T-helper 2 cell treated with Interferon-gamma antibody and Interleukin-4, amounts not matched to agents 5 μg/mL and 100 μg/mL, for 36 hours (primary cell): ENCODE data around the gene NUDT1.

Source experiments
- DNase-seq: peaks from one replicate; pipeline ENCODE4 v3.0.0; 2021; ENCODE audit warnings: low spot score
- H3K27ac Mint-ChIP-seq: one replicate; pipeline ENCODE4 v1.8.0; 2021; ENCODE audit warnings: mild to moderate bottlenecking, mixed read lengths
- H3K27me3 Mint-ChIP-seq: one replicate; pipeline ENCODE4 v1.8.0; 2021; ENCODE audit warnings: low read depth, mixed read lengths
- H3K36me3 Mint-ChIP-seq: one replicate; pipeline ENCODE4 v1.8.0; 2021; ENCODE audit warnings: low read depth, mixed read lengths
- H3K4me1 Mint-ChIP-seq: one replicate; pipeline ENCODE4 v1.8.0; 2021; ENCODE audit warnings: low read depth, mixed read lengths
- H3K4me3 Mint-ChIP-seq: one replicate; pipeline ENCODE4 v1.8.0; 2022; ENCODE audit warnings: mild to moderate bottlenecking, moderate library complexity, mixed read lengths
- H3K9me3 Mint-ChIP-seq: one replicate; pipeline ENCODE4 v1.8.0; 2021; ENCODE audit warnings: mixed read lengths

Gene NUDT1

GRCh38 chr7:2242541-2243429 lies 759 bp downstream of the NUDT1 start:
- Mint-ChIP-seq H3K4me3 (peak overlapping the region; percentile 93), H3K27ac (peak overlapping the region; percentile 91), H3K9me3 (no peaks in the 10 kb centered on the region), H3K27me3 (no peaks in the 10 kb centered on the region), H3K36me3 (peaks cover 17% of the 10 kb centered on the region), H3K4me1 (peaks cover 11% of the 10 kb centered on the region)
- peak; percentile 7 for DNase-seq

DNA sequence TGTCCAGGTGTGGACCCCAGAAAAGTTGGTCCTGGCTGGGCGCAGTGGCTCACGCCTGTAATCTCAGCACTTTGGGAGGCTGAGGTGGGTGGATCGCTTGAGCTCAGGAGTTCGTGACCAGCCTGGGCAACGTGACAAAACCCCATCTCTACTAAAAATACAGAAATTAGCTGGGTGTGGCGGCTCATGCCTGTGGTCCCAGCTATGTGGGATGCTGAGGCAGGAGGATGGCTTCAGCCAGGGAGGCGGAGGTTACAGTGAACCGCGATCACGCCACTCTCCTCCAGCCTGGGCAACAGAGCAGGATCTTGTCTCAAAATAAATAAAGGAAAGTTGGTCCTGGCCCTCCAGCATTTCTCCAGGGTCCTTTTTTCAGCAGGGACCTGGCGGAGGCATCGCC lies 1.4 kb downstream of the NUDT1 start:
- Mint-ChIP-seq H3K4me1 (peaks cover 14% of the 10 kb centered on the region), H3K9me3 (no peaks in the 10 kb centered on the region), H3K27me3 (no peaks in the 10 kb centered on the region), H3K36me3 (peaks cover 15% of the 10 kb centered on the region), H3K4me3 (peak overlapping the region; percentile 93), H3K27ac (no peak overlapping the region)
- no peak for DNase-seq

DNA sequence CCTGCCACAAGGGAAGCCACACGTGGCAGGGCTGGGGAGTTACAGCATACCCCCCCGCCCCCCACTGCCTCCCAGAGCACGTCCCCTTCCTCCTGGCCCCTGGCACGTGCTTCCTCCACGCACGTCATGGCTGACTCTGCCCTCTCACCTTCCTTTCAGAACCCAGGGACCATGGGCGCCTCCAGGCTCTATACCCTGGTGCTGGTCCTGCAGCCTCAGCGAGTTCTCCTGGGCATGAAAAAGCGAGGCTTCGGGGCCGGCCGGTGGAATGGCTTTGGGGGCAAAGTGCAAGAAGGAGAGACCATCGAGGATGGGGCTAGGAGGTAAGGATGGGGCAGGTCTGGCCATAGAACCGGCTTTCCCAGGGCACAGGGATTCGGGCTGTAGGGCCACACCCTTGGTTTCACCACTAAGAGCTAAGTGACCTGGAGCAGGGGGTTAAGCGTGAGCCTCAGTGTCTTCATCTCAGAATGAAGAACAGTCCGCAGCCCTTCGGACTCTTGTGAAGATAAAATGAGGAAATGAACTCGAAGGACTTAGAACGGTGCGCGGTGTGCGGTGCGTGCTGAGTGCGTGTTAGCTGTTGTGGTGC lies 2.5 kb downstream of the NUDT1 start:
- H3K9me3 Mint-ChIP-seq, result no peaks in the 10 kb centered on the region
- peaks cover 15% of the 10 kb centered on the region for H3K36me3 Mint-ChIP-seq
- no peak for DNase-seq
- no peak overlapping the region for H3K4me3 Mint-ChIP-seq
- H3K27me3 Mint-ChIP-seq, result no peaks in the 10 kb centered on the region
- peaks cover 24% of the 10 kb centered on the region for H3K4me1 Mint-ChIP-seq
- no peak overlapping the region for H3K27ac Mint-ChIP-seq

- Mint-ChIP-seq H3K27ac (peak overlapping the region; percentile 15), H3K27me3 (no peaks in the 10 kb centered on the region), H3K9me3 (no peaks in the 10 kb centered on the region), H3K4me3 (no peak overlapping the region), H3K36me3 (peaks cover 13% of the 10 kb centered on the region), H3K4me1 (peaks cover 25% of the 10 kb centered on the region)
- no peak for DNase-seq
These were observed 4.1 kb downstream of the NUDT1 start for GRCh38 chr7:2245883-2246675.

DNA sequence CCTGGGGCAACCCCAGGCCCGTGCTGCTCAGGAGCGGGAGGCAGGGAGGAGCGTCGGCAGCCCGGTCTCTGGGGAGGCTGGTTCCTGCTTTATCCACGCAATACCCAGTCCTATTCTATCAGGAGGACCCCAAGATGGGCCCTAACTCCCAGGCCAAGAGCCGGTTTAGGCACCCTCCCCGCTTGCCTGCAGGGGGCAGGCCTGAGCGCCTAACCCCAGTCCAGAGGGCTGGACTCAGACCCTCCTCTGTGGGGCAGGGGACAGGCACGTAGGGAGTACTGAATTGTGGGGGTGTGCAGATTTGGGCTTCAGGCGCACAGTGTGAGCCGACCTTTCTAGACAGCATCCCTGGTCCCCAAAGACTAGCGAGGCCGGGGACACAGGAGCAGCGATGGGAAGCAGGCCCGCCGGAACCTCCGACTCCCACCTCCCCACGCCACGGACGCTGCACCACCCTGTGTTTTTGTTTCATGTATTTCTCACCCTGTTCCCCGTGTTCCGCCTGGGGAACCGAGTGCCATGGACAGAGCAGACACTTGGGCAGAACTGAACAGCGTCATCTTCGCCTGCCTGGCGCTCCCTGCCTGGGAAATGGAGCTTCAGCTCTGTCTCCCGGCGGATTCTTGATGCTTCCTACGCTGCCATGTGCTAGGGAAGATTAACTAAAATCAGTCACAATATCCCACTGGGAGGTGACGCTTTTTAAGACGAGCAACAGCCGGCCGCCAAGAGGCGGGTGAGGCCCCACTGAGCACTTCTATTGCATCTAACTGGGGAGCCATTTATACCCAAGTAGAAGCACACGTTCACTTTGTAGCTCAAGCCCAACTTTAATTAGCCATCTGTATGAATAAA lies 5.3 kb downstream of the NUDT1 start:
- no peak overlapping the region for H3K4me3 Mint-ChIP-seq
- DNase-seq, result no peak
- H3K27ac Mint-ChIP-seq, result no peak overlapping the region
- H3K36me3 Mint-ChIP-seq, result peaks cover 13% of the 10 kb centered on the region
- H3K4me1 Mint-ChIP-seq, result peaks cover 25% of the 10 kb centered on the region
- H3K9me3 Mint-ChIP-seq, result no peaks in the 10 kb centered on the region
- no peaks in the 10 kb centered on the region for H3K27me3 Mint-ChIP-seq

GRCh38 chr7:2248984-2249694 lies 7.1 kb downstream of the NUDT1 start:
- no peaks in the 10 kb centered on the region for H3K27me3 Mint-ChIP-seq
- peaks cover 22% of the 10 kb centered on the region for H3K4me1 Mint-ChIP-seq
- H3K4me3 Mint-ChIP-seq, result peak overlapping the region; percentile 80
- H3K27ac Mint-ChIP-seq, result peak overlapping the region; percentile 53
- H3K36me3 Mint-ChIP-seq, result peaks cover 13% of the 10 kb centered on the region
- H3K9me3 Mint-ChIP-seq, result no peaks in the 10 kb centered on the region
- DNase-seq, result peak; percentile 47

DNA sequence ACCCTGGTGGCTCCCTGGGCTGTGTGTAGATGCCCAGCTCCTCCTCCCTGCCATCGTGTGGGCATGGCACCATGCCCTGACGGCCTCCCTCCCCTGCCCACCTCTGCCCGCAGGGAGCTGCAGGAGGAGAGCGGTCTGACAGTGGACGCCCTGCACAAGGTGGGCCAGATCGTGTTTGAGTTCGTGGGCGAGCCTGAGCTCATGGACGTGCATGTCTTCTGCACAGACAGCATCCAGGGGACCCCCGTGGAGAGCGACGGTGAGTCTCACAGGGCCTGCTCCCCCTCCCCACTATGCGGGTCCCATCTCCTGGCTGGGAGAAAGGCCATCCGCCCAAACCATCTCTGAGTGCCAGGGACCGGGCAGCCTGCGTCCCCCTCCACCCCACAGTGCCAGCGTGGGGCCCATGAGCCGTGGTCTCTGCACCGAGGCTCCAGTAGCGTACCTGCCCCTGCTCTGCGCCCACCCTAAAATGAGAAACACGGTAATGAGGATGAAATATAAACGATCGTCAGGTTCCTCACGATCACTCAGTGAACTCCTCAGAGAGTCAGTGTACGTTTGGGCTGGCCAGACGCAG lies 7.8 kb downstream of the NUDT1 start:
- no peak overlapping the region for H3K27ac Mint-ChIP-seq
- H3K9me3 Mint-ChIP-seq, result no peaks in the 10 kb centered on the region
- H3K27me3 Mint-ChIP-seq, result no peaks in the 10 kb centered on the region
- H3K4me3 Mint-ChIP-seq, result no peak overlapping the region
- DNase-seq, result no peak
- peaks cover 22% of the 10 kb centered on the region for H3K4me1 Mint-ChIP-seq
- H3K36me3 Mint-ChIP-seq, result peaks cover 15% of the 10 kb centered on the region

DNA sequence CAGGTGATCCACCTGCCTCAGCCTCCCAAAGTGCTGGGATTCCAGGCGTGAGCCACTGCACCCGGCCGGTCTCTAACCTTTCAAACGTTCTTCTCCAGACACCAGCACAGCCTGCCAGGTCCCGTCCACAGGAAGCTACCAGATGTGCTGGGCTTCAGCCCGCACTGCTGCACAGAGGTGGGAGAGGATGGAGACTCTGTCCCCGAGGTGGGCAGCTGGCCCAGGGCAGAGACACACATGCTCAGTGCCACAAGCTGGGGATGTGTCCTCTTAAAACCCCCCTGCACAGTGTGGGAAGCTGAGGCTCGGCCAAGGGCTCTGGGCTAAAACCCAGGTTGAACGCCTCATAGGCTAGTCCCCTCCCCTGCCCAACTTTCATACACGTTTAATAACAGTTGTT lies 9.4 kb downstream of the NUDT1 start:
- peaks cover 16% of the 10 kb centered on the region for H3K4me1 Mint-ChIP-seq
- no peak overlapping the region for H3K4me3 Mint-ChIP-seq
- H3K36me3 Mint-ChIP-seq, result peaks cover 10% of the 10 kb centered on the region
- H3K27me3 Mint-ChIP-seq, result no peaks in the 10 kb centered on the region
- no peaks in the 10 kb centered on the region for H3K9me3 Mint-ChIP-seq
- DNase-seq, result no peak
- H3K27ac Mint-ChIP-seq, result no peak overlapping the region

DNA sequence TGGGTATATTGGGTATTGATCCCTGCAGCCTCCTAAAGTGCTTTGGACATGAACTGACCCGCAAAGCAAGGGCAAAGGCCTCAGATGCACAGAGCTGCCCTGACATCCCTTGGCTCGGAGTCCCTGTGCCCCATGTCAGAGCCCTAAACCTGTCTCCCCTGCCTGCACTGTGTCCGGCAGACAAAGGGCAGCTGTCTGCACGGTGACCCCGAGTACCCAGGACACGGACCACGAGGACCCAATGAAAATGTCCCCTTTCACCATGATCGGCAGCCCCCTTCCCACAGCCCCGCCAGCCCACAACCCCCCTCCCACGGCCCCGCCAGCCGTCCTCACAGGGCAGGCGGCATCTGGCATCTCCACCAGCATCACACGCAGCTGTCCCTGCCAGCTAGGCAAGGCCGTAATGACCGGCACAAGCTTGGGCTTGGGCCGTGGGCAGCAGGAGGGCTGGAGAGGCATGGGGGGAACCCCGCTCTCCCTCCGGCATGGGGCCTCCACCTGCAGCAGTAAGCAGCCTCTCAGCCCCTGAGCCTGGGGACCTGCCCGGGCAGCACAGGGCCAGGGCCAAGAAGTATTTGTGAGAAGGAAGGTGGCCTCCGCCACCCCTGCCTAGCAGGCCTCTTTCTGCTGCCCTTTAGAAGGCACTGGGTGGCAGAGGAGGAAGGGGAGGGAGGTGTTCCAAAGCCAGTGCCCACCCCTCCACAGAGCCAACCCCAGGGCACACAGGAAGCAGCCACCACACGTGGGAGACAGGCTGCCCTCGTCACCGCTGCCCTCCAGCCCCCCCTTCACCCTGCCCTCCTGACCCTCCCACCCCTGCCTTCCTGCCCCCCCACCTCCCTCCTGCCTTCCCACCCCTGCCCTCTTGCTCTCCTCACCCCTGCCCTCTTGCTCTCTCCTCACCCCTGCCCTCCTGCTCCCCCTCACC lies 10.1 kb downstream of the NUDT1 start:
- Mint-ChIP-seq H3K27ac (no peak overlapping the region), H3K9me3 (no peaks in the 10 kb centered on the region), H3K4me3 (no peak overlapping the region), H3K27me3 (no peaks in the 10 kb centered on the region), H3K36me3 (peaks cover 10% of the 10 kb centered on the region), H3K4me1 (peaks cover 16% of the 10 kb centered on the region)
- DNase-seq, result no peak

DNA sequence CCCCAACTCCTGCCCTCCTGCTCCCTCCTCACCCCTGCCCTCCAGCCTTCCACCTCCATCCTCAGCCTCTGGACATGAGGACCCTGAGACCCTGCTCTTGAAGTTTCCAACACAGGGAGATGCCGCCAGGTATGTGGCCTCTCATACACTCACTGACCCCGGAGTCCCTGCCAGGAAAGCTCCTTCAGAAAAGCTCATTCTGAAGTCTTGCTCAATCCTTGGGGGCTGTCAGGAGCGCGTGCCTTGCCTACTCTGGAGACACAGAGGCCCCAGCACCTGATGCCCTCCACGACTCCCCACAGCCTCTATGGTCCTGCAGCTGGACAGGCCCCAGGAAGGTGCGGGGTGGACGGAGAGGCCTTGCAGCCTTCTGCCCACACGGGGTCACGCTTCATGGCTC lies 11.0 kb downstream of the NUDT1 start:
- H3K9me3 Mint-ChIP-seq, result no peaks in the 10 kb centered on the region
- H3K27ac Mint-ChIP-seq, result peak overlapping the region; percentile 68
- peaks cover 15% of the 10 kb centered on the region for H3K4me1 Mint-ChIP-seq
- no peaks in the 10 kb centered on the region for H3K27me3 Mint-ChIP-seq
- no peak for DNase-seq
- H3K36me3 Mint-ChIP-seq, result peaks cover 9% of the 10 kb centered on the region
- no peak overlapping the region for H3K4me3 Mint-ChIP-seq

DNA sequence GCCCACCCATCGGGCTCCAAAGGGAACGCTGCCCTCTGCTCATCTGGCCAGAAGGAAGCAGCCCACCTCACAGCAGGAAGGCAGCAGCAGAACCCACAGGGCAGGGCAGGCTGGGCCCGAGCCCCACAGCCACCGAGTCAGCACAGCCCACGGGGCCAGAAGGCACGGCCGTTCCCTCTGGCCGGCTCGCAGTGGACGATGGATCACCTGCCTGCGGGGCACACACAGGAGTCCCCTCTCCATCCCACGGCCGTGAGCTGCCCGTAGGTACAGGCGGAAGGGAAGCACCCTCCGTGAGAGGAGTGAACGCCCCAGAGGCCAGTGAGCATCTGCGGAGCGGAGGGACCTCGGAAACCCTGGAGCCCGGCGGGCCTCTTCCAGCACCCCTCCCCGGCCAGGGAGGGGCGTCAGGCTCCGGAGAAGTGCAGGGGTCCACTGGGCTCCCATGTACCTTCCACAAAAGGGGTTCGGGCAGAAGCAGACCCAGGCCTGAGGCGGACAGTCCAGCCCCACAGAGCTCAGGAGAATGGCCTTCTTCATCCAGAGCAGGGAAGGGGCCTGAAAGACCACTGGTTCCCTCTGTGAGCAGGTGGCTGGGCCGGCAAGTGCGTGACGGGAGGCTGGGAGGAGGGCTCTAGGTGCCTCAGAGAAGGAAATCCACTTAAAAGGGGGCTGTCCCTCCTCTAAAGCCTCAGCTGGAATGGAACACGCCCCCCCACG lies 11.7 kb downstream of the NUDT1 start:
- H3K9me3 Mint-ChIP-seq, result no peaks in the 10 kb centered on the region
- H3K27me3 Mint-ChIP-seq, result no peaks in the 10 kb centered on the region
- no peak overlapping the region for H3K4me3 Mint-ChIP-seq
- DNase-seq, result no peak
- H3K27ac Mint-ChIP-seq, result no peak overlapping the region
- peaks cover 10% of the 10 kb centered on the region for H3K4me1 Mint-ChIP-seq
- peaks cover 6% of the 10 kb centered on the region for H3K36me3 Mint-ChIP-seq
